ENCODE results near the gene ITCH.

- no peak for TF ChIP-seq CTCF (IDR thresholded peaks at IDR 0.05; ENCODE audit: low read depth, low read length)
- no peak for TF ChIP-seq EZH2phosphoT487 (IDR thresholded peaks at IDR 0.05; ENCODE audit: low read depth)
Observed at GRCh38 chr20:34347571-34347970, 15.5 kb upstream of the ITCH start.
